Midbrain (tissue), 1 donor: ENCODE data around the gene NECAB2.

Experiments
- DNase-seq: peaks from one replicate; lab custom pipeline; 2025; lab: John Stamatoyannopoulos, UW

Gene NECAB2

GRCh38 chr16:84024854-84025253 lies 56.8 kb downstream of the NECAB2 start:
- DNase-seq = no peak

GRCh38 chr16:84026606-84027005 lies 58.6 kb downstream of the NECAB2 start:
- no peak for DNase-seq

- DNase-seq = no peak
Observed at GRCh38 chr16:84027625-84028024, 59.6 kb downstream of the NECAB2 start.

GRCh38 chr16:84029297-84030047 lies 61.4 kb downstream of the NECAB2 start:
- no peak for DNase-seq

GRCh38 chr16:84031556-84031955 lies 63.5 kb downstream of the NECAB2 start:
- no peak for DNase-seq

GRCh38 chr16:84032458-84033178 lies 64.6 kb downstream of the NECAB2 start:
- no peak for DNase-seq

- DNase-seq = no peak
Observed at GRCh38 chr16:84033251-84034195, 65.5 kb downstream of the NECAB2 start.

GRCh38 chr16:84034516-84034915 lies 66.5 kb downstream of the NECAB2 start:
- no peak for DNase-seq

- DNase-seq = no peak
Observed at GRCh38 chr16:84036131-84036530, 68.1 kb downstream of the NECAB2 start.

GRCh38 chr16:84036982-84037425 lies 69.0 kb downstream of the NECAB2 start:
- DNase-seq = no peak

- no peak for DNase-seq
Observed at GRCh38 chr16:84038469-84038868, 70.4 kb downstream of the NECAB2 start.

- no peak for DNase-seq
Observed at GRCh38 chr16:84039696-84040095, 71.7 kb downstream of the NECAB2 start.

- DNase-seq = no peak
Observed at GRCh38 chr16:84040226-84040822, 72.3 kb downstream of the NECAB2 start.

GRCh38 chr16:84040823-84041820 lies 73.1 kb downstream of the NECAB2 start:
- DNase-seq = no peak

- no peak for DNase-seq
Observed at GRCh38 chr16:84041881-84042280, 73.8 kb downstream of the NECAB2 start.

GRCh38 chr16:84042308-84042878 lies 74.3 kb downstream of the NECAB2 start, which contains the start of gene SLC38A8:
SLC38A8 (minus strand) TSS chr16:84042795; CDS start chr16:84042157, 638 bp downstream.
- no peak for DNase-seq

- DNase-seq = no peak
Observed at GRCh38 chr16:84042879-84043485, 74.9 kb downstream of the NECAB2 start.

- no peak for DNase-seq
Observed at GRCh38 chr16:84043486-84044117, 75.6 kb downstream of the NECAB2 start.

- DNase-seq = no peak
Observed at GRCh38 chr16:84044118-84044488, 76.1 kb downstream of the NECAB2 start.
